AG10803 (cell line): ENCODE results near the gene GDF7.
A peak's percentile ranks its signal among the peaks of the same experiment; 100 is the strongest.

Experiments
- DNase-seq: peaks from one replicate; pipeline ENCODE4 v3.0.0; 2010; ENCODE audit warnings: low read depth
- H3K4me3 ChIP-seq: 2 replicates; pipeline ENCODE4 v1.5.1; 2011; ENCODE audit warnings: mild to moderate bottlenecking, low read length, control low read depth
- TF ChIP-seq, protein P1 (sequence below): conservative IDR thresholded peaks from 2 replicates; pipeline ENCODE4 v1.5.1; 2011; ENCODE audit warnings: mild to moderate bottlenecking, low read length, control low read depth, inconsistent platforms

GDF7 gene

DNA sequence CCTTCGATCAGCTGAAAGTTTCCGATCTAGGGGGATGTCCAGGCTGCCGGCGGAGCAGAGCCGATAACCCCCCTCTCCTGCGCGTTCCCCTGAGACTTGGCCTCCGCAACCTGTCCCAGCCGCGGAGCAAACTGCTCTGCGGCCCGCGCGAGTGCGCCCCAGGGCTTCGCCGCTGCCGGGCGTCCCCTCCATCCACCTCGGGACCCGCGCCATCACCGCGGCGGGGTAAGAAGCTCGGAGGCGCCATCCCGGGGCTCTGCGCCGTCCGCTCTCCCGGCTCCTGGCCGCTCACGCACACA, 990 bp upstream of the GDF7 start:
- TF ChIP-seq, protein P1, sequence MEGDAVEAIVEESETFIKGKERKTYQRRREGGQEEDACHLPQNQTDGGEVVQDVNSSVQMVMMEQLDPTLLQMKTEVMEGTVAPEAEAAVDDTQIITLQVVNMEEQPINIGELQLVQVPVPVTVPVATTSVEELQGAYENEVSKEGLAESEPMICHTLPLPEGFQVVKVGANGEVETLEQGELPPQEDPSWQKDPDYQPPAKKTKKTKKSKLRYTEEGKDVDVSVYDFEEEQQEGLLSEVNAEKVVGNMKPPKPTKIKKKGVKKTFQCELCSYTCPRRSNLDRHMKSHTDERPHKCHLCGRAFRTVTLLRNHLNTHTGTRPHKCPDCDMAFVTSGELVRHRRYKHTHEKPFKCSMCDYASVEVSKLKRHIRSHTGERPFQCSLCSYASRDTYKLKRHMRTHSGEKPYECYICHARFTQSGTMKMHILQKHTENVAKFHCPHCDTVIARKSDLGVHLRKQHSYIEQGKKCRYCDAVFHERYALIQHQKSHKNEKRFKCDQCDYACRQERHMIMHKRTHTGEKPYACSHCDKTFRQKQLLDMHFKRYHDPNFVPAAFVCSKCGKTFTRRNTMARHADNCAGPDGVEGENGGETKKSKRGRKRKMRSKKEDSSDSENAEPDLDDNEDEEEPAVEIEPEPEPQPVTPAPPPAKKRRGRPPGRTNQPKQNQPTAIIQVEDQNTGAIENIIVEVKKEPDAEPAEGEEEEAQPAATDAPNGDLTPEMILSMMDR: no peak

GRCh38 chr2:20667151-20667530, 197 bp downstream of the GDF7 start:
- H3K4me3 ChIP-seq: peak overlapping the region; percentile 38
- DNase-seq: no peak
- TF ChIP-seq, protein P1: no peak

More for the DNA sequence above, 990 bp upstream of the GDF7 start:
- DNase-seq: no peak
- H3K4me3 ChIP-seq: peak overlapping the region; percentile 22

DNA sequence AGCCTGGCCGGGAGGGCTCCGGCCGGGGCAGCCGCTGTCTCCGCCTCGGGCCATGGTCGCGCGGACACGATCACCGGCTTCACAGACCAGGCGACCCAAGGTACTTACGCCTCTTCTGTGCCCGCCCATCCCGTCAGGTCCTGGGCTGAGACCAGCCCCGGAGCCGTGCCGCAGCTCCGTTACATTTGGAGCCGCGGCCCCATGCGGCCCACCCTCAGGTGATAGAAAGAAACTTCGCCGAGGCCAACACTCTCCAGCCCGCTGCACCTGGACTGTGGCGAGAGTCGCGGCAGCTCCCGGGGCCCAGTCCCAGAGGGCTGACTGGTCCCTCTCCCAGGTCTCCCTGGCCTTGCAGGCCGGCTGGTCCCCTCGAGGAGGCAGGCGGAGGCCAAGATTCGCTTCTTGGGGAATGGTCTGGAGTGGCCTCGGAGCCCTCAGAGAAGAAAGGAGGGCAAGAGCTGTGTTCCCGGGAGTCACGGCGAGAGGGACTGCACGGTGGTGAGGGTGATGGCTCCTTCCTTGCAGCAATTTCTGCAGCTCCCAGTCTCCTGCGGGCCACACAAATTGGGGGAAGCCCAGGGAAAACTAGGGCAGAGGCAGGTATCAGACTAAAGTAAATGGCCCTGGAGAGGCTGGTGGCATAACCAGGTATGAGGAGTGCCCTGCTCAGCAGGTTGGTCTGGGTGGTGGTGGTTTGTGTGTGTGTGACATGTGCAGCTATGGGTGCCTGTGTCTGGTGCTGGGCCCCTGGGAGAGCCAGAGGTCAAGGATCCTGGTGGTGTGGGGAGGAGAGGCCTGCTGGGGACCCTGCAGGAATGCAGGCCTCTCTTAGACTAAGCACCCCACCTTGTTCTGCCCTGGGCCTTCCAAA, 822 bp downstream of the GDF7 start:
- H3K4me3 ChIP-seq: peak overlapping the region; percentile 38
- DNase-seq: no peak
- TF ChIP-seq, protein P1: no peak

DNA sequence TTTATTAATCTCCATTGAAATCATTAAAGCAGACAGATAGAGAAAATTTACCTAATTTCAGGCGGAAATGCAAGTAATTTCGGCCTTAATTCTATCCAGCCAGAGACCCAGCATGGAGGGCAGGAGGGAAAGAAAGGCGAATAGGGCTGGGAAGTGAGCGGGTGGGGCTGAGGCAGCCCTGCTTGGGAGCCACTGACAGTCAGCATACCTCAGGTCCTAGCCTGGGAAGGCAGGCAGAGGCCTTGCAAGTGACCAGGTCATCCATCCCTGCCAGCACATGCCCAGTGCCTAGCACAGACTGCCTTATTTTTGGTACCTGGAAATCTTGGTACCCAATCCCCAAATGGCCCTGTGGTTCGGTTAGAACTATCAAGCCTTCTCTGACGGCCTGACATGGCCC, 1.5 kb downstream of the GDF7 start:
- no peak overlapping the region for H3K4me3 ChIP-seq
- TF ChIP-seq, protein P1: no peak
- no peak for DNase-seq

DNA sequence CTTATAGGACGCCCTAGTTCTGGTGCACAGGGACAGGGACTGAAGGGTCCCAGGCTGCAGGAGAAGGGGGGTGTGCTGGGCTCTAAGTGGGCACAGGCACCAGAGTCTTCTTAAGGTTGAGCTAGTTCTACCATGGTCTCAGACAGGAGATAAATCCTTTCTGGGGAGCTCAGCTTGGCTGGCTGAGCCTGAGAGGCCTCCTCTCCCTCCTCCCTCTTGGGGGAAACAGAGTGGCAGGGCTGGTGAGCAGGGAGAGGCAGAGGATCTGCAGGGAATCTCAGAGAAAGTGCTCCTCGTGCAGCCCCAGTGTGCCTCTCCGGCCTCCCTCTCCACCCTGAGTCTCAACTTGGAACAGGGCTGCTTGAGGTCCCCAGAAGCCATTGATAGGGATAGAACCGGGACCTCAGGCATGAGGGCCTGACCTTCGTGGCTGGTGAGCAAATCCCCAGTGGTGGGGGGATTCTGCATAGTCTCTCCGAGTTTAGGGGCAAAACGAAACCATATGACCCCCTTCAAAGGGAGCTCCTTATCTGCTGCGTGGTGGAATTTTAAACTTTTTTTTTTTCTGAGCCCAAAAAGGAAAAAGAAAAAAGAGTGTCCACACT, 2.0 kb downstream of the GDF7 start:
- TF ChIP-seq, protein P1: no peak
- no peak for DNase-seq
- H3K4me3 ChIP-seq: no peak overlapping the region

GRCh38 chr2:20669562-20670314, 2.8 kb downstream of the GDF7 start:
- TF ChIP-seq, protein P1: no peak
- H3K4me3 ChIP-seq: no peak overlapping the region
- no peak for DNase-seq
